ENCODE results near the gene MYO1C.

The MYO1C gene

DNA sequence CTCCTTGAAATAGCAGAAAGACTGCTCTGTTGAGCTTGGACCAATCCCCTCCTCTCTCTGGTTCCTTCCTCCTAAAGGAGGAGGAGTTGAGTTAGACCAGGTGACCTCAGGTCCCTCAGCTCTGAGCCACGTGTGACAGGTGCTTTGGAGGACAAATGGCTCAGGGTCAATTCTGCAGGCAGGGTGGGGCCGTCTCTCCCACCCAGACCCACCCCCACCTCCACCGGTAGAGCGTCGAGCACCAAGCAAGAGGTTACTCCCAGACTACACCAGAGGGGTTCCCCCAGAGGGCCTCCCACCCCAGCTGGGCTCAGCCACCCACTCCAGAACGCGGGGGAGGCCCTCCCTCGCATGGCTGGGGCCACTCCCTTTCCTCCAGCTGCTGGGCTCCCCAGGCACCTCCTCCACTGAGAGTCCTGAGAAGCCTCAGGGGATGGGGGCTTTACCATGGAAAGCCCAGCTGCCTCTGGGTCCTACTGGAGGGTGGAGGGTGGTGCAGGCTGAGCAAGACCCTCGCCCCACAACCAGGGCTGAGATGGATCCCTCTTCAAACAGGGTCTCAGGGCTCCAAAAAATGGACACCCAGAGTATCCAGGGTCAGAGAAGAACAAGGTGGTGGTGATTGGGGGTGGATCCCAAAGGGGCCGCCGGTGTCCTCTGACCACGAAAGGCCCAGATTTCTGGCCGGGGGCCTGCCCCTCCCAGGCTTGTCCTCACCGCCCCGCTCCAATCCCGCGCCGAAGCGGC, 7.6 kb downstream of the MYO1C start:
- TF ChIP-seq, protein P1, sequence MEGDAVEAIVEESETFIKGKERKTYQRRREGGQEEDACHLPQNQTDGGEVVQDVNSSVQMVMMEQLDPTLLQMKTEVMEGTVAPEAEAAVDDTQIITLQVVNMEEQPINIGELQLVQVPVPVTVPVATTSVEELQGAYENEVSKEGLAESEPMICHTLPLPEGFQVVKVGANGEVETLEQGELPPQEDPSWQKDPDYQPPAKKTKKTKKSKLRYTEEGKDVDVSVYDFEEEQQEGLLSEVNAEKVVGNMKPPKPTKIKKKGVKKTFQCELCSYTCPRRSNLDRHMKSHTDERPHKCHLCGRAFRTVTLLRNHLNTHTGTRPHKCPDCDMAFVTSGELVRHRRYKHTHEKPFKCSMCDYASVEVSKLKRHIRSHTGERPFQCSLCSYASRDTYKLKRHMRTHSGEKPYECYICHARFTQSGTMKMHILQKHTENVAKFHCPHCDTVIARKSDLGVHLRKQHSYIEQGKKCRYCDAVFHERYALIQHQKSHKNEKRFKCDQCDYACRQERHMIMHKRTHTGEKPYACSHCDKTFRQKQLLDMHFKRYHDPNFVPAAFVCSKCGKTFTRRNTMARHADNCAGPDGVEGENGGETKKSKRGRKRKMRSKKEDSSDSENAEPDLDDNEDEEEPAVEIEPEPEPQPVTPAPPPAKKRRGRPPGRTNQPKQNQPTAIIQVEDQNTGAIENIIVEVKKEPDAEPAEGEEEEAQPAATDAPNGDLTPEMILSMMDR (IDR thresholded peaks at IDR 0.05; ENCODE audit: low read depth, low read length, missing control alignments) = no peak
- H3K4me3 ChIP-seq (replicated peaks; ENCODE audit: low read depth, low read length) = peak overlapping the region; percentile 52

DNA sequence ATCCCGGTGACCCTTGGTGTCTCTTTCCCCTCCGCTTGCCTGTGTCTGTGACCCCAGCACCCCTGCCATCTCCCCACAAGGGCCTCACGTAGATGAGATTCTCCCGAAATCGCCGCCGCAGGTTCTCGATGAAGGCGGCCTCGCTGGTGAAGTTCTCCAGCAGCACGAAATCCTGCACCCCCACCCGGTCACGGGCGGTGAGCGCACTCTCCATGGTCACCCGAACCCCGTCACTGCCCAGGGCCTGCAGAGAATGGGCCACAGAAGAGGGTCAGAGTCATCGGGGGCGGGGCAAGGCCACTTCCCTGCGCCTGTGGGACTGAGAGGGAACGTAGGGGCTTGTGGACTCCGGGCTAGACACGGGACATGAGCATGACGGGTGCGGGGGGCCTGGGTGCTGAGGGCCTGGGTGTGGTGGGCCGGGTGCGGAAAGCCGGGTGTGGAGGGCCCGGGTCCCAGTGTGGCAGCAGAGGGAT, 8.4 kb downstream of the MYO1C start:
- H3K4me3 ChIP-seq (replicated peaks; ENCODE audit: low read depth, low read length) = no peak overlapping the region; the same call in 1 of the 2 replicates
- no peak for DNase-seq (ENCODE audit: extremely low read depth, low read depth)
- TF ChIP-seq, protein P1 (IDR thresholded peaks at IDR 0.05; ENCODE audit: low read depth, low read length, missing control alignments) = no peak

More for the DNA sequence above, 7.6 kb downstream of the MYO1C start:
- no peak for DNase-seq (ENCODE audit: extremely low read depth, low read depth)

DNA sequence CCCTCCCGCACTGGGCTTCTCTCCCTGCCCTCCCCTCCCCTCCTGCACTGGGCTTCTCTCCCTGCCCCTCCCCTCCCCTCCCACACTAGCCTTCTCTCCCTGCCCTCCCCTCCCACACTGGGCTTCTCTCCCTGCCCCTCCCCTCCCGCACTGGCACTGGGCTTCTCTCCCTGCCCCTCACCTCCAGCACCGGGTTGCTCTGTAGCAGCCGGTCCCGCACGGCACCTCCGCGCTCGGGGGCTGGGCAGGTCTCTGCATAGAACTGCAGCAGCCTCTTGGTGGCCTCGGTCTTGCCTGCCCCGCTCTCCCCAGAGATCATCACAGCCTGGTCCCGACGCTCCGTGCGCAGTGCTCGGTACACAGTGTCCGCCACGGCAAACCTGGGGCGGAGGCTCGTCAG, 9.8 kb downstream of the MYO1C start:
- TF ChIP-seq, protein P1 (IDR thresholded peaks at IDR 0.05; ENCODE audit: low read depth, low read length, missing control alignments) = no peak
- no peak overlapping the region for H3K4me3 ChIP-seq (replicated peaks; ENCODE audit: low read depth, low read length)
- no peak for DNase-seq (ENCODE audit: extremely low read depth, low read depth)

DNA sequence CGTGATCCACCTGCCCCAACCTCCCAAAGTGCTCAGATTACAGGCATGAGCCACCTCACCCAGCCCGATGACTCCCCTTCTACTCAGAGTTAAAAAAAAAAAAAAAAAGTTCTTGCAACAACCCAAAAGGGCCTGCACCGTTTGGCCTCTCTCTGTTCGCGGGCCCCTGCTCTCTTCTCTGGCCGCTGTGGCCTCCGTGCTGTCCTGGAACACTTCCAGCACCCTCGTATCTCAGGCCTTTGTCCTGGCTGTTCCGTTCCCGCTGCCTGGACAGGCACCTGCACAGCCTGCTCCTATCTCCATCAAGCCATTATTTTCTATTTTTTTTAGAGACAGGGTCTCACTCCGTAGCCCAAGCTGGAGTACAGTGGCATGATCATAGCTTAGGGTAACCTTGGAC, 10.8 kb downstream of the MYO1C start:
- TF ChIP-seq, protein P1 (IDR thresholded peaks at IDR 0.05; ENCODE audit: low read depth, low read length, missing control alignments) = no peak
- DNase-seq (ENCODE audit: extremely low read depth, low read depth) = no peak

DNA sequence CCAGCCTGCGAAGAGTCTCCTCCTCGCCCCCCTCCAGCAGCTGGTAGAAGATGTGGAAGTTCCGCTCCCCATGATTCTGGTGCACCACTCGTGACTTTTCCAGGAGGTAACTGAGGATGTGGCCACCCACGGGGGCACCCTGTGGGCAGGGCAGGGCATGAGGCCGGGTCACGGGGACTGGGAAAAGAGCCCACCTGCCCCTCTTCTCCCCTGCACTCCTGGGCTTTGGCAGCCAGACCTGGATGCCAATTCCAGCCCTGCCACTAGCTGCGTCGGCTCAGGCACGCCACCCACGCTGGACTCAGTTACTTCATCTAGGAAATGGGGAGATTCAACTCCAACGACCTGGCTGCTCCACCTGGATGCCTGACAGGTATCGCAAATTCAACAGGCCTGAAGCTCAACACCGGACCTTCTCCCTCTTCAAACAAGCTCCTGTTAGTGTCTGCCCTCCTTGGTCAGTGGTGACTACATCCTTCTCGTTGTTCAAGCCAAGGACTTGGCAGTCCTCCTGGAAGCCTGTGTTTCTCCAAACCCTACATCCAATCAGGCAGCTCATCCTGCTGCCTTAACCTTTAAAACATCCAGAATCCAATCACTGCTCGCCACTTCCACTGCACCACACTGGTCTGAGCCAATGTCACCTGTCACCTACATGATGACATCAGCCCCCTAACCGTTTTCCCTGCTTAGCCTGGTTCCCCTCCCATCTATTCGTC, 11.6 kb downstream of the MYO1C start:
- no peak for DNase-seq (ENCODE audit: extremely low read depth, low read depth)
- TF ChIP-seq, protein P1 (IDR thresholded peaks at IDR 0.05; ENCODE audit: low read depth, low read length, missing control alignments) = no peak
- H3K4me3 ChIP-seq (replicated peaks; ENCODE audit: low read depth, low read length) = no peak overlapping the region

More for the DNA sequence above, 10.8 kb downstream of the MYO1C start:
- H3K4me3 ChIP-seq (replicated peaks; ENCODE audit: low read depth, low read length) = no peak overlapping the region

DNA sequence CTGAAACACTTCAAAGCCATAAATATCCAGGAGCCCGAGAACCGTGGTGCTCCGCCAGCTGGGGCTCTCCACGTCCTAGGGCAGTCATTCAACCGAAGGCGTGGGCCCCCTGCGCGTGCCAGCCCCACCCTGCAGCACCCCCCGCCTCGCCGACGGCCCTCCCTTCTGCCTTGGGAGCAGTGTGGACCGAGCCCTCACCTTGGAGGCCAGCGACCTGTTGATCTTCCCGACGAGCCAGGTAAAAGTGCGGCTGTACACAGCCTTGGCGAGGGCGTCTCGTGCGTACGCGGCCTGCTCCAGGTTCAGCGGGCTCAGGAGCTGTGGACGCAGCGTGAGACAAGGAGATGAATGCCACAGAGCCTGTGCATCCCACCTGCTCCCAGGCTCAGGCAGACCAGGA, 14.1 kb downstream of the MYO1C start:
- no peak for DNase-seq (ENCODE audit: extremely low read depth, low read depth)
- H3K4me3 ChIP-seq (replicated peaks; ENCODE audit: low read depth, low read length) = no peak overlapping the region
- TF ChIP-seq, protein P1 (IDR thresholded peaks at IDR 0.05; ENCODE audit: low read depth, low read length, missing control alignments) = no peak

All from HFF-Myc (cell line).